ENCODE measurements around the gene MTAP.

The MTAP gene

GRCh38 chr9:21919377-21920362 is 117.2 kb downstream of the MTAP start:
- Histone ChIP-seq H3K4me1 (peaks cover 7 to 19% (median 11%) of the 10 kb centered on the region in 10 experiments), H3K4me3 (no peak overlapping the region), H3K27me3 (no peaks in the 10 kb centered on the region), H3K27ac (peak overlapping the region in 1 of 11 experiments; percentile 21; a peak in 3 of 22 replicates), H3K4me2 (peak overlapping the region in 9 of 11 experiments; percentile 19 to 62 (median 38); a peak in 13 of 22 replicates), H3K9me3 (replicated peaks in 1 of 11) (peaks cover 0 to 24% (median 14%) of the 10 kb centered on the region in 11 experiments; a peak in 13 of 22 replicates), H4K20me1 (no peaks in the 10 kb centered on the region), H3K9ac (no peak overlapping the region), H3K36me3 (peaks cover 0 to 16% (median 0%) of the 10 kb centered on the region in 11 experiments; a peak in 4 of 22 replicates)
- TF ChIP-seq Cebpa-rat (IDR thresholded peaks at IDR 0.05) = no peak

GRCh38 chr9:21923694-21924093 is 121.3 kb downstream of the MTAP start:
- no peak for TF ChIP-seq Cebpa-rat (IDR thresholded peaks at IDR 0.05)
- no peaks in the 10 kb centered on the region for H4K20me1 ChIP-seq
- no peak overlapping the region for H3K9ac ChIP-seq
- H3K27me3 ChIP-seq = no peaks in the 10 kb centered on the region
- H3K36me3 ChIP-seq = peaks cover 0 to 19% (median 0%) of the 10 kb centered on the region in 11 experiments; a peak in 5 of 22 replicates
- H3K4me1 ChIP-seq = peaks cover 7 to 17% (median 11%) of the 10 kb centered on the region in 10 experiments
- H3K4me2 ChIP-seq = no peak overlapping the region
- H3K27ac ChIP-seq = no peak overlapping the region
- H3K4me3 ChIP-seq = no peak overlapping the region
- peaks cover 0 to 4% (median 0%) of the 10 kb centered on the region in 11 experiments; a peak in 2 of 22 replicates for H3K9me3 ChIP-seq (replicated peaks in 1 of 11)

- Histone ChIP-seq H3K9me3 (replicated peaks in 1 of 11) (peaks cover 0 to 7% (median 0%) of the 10 kb centered on the region in 11 experiments; a peak in 3 of 22 replicates), H3K4me1 (peaks cover 0 to 21% (median 0%) of the 10 kb centered on the region in 10 experiments; a peak in 6 of 20 replicates), H3K9ac (no peak overlapping the region), H3K27me3 (no peaks in the 10 kb centered on the region), H3K36me3 (peaks cover 0 to 41% (median 27%) of the 10 kb centered on the region in 11 experiments; a peak in 18 of 22 replicates), H3K4me2 (no peak overlapping the region), H4K20me1 (no peaks in the 10 kb centered on the region), H3K27ac (no peak overlapping the region), H3K4me3 (no peak overlapping the region)
- no peak for TF ChIP-seq Cebpa-rat (IDR thresholded peaks at IDR 0.05)
Observed at GRCh38 chr9:21927752-21928151, 125.3 kb downstream of the MTAP start.

GRCh38 chr9:21931428-21931827 is 129.0 kb downstream of the MTAP start:
- peaks cover 0 to 7% (median 0%) of the 10 kb centered on the region in 11 experiments; a peak in 1 of 22 replicates for H3K9me3 ChIP-seq (replicated peaks in 1 of 11)

GRCh38 chr9:21933281-21933680 is 130.8 kb downstream of the MTAP start:
- H3K4me3 ChIP-seq = no peak overlapping the region
- peaks cover 0 to 46% (median 27%) of the 10 kb centered on the region in 11 experiments; a peak in 19 of 22 replicates for H3K36me3 ChIP-seq
- H3K27ac ChIP-seq = 0 out of 22 replicates have a peak overlapping the region, but pooled peaks of 1 of the 11 experiments have one; percentile 27
- no peak for TF ChIP-seq Cebpa-rat (IDR thresholded peaks at IDR 0.05)
- H3K4me1 ChIP-seq = peaks cover 0 to 35% (median 0%) of the 10 kb centered on the region in 10 experiments; a peak in 8 of 20 replicates
- peak overlapping the region in 2 of 11 experiments; percentile 0 to 38; a peak in 2 of 22 replicates for H3K4me2 ChIP-seq
- no peaks in the 10 kb centered on the region for H3K27me3 ChIP-seq
- H3K9me3 ChIP-seq (replicated peaks in 1 of 11) = peaks cover 0 to 7% (median 0%) of the 10 kb centered on the region in 11 experiments; a peak in 1 of 22 replicates
- no peaks in the 10 kb centered on the region for H4K20me1 ChIP-seq
- H3K9ac ChIP-seq = no peak overlapping the region

More at GRCh38 chr9:21931428-21931827, 129.0 kb downstream of the MTAP start:
- H3K36me3 ChIP-seq = peaks cover 0 to 46% (median 27%) of the 10 kb centered on the region in 11 experiments; a peak in 19 of 22 replicates
- no peaks in the 10 kb centered on the region for H4K20me1 ChIP-seq
- no peak overlapping the region for H3K4me3 ChIP-seq
- peak overlapping the region in 1 of 11 experiments; percentile 16; a peak in 1 of 22 replicates for H3K27ac ChIP-seq
- H3K27me3 ChIP-seq = no peaks in the 10 kb centered on the region
- peak overlapping the region in 3 of 11 experiments; percentile 44 to 68 (median 66); a peak in 6 of 22 replicates for H3K4me2 ChIP-seq
- peaks cover 0 to 35% (median 0%) of the 10 kb centered on the region in 10 experiments; a peak in 8 of 20 replicates for H3K4me1 ChIP-seq
- H3K9ac ChIP-seq = no peak overlapping the region
- TF ChIP-seq Cebpa-rat (IDR thresholded peaks at IDR 0.05) = no peak

- H3K36me3 ChIP-seq = peaks cover 0 to 45% (median 27%) of the 10 kb centered on the region in 11 experiments; a peak in 19 of 22 replicates
- no peaks in the 10 kb centered on the region for H3K27me3 ChIP-seq
- H3K4me2 ChIP-seq = peak overlapping the region in 3 of 11 experiments; percentile 15 to 62 (median 38); a peak in 5 of 22 replicates
- peak overlapping the region in 1 of 11 experiments; percentile 27; a peak in 1 of 22 replicates for H3K27ac ChIP-seq
- no peak overlapping the region for H3K4me3 ChIP-seq
- no peak overlapping the region for H3K9ac ChIP-seq
- no peaks in the 10 kb centered on the region for H4K20me1 ChIP-seq
- H3K9me3 ChIP-seq (replicated peaks in 1 of 11) = peaks cover 0 to 7% (median 0%) of the 10 kb centered on the region in 11 experiments; a peak in 1 of 22 replicates
- no peak for TF ChIP-seq Cebpa-rat (IDR thresholded peaks at IDR 0.05)
- peaks cover 0 to 35% (median 0%) of the 10 kb centered on the region in 10 experiments; a peak in 8 of 20 replicates for H3K4me1 ChIP-seq
Observed at GRCh38 chr9:21933865-21934264, 131.4 kb downstream of the MTAP start.

GRCh38 chr9:21935631-21936030 is 133.2 kb downstream of the MTAP start:
- H3K4me3 ChIP-seq = no peak overlapping the region
- no peaks in the 10 kb centered on the region for H4K20me1 ChIP-seq
- H3K9ac ChIP-seq = no peak overlapping the region
- H3K27me3 ChIP-seq = no peaks in the 10 kb centered on the region
- no peak overlapping the region for H3K27ac ChIP-seq
- no peak for TF ChIP-seq Cebpa-rat (IDR thresholded peaks at IDR 0.05)
- H3K4me2 ChIP-seq = no peak overlapping the region
- peaks cover 0 to 7% (median 0%) of the 10 kb centered on the region in 11 experiments; a peak in 1 of 22 replicates for H3K9me3 ChIP-seq (replicated peaks in 1 of 11)
- peaks cover 0 to 31% (median 0%) of the 10 kb centered on the region in 10 experiments; a peak in 8 of 20 replicates for H3K4me1 ChIP-seq
- peaks cover 0 to 27% (median 21%) of the 10 kb centered on the region in 11 experiments; a peak in 19 of 22 replicates for H3K36me3 ChIP-seq

GRCh38 chr9:21936161-21936560 is 133.7 kb downstream of the MTAP start:
- H3K27me3 ChIP-seq = no peaks in the 10 kb centered on the region
- TF ChIP-seq Cebpa-rat (IDR thresholded peaks at IDR 0.05) = no peak
- peaks cover 0 to 2% (median 0%) of the 10 kb centered on the region in 11 experiments; a peak in 1 of 22 replicates for H3K9me3 ChIP-seq (replicated peaks in 1 of 11)
- no peak overlapping the region for H3K4me3 ChIP-seq
- H3K27ac ChIP-seq = no peak overlapping the region
- H3K9ac ChIP-seq = no peak overlapping the region
- no peaks in the 10 kb centered on the region for H4K20me1 ChIP-seq
- H3K36me3 ChIP-seq = peaks cover 0 to 22% (median 16%) of the 10 kb centered on the region in 11 experiments; a peak in 18 of 22 replicates
- H3K4me2 ChIP-seq = no peak overlapping the region
- H3K4me1 ChIP-seq = peaks cover 0 to 26% (median 0%) of the 10 kb centered on the region in 10 experiments; a peak in 8 of 20 replicates

Data from BLaER1 treated with 17β-estradiol and CSF1 and Interleukin-3, amounts not matched to agents 10 nM and 100 nM (cell line).